Stimulated activated naive CD4-positive, alpha-beta T cell treated with Interleukin-2 at 50 U/mL for 16 hours (primary cell): Measurements from ENCODE around the gene ATE1.
"Not testable (repeated sequence)": the region's sequence is repeated elsewhere in the genome, so short reads cannot be mapped to it uniquely, and the experiment has no call there.

Experiments
- DNase-seq: peaks from one replicate; lab custom pipeline; 2025; lab: John Stamatoyannopoulos, UW

ATE1 gene

GRCh38 chr10:121832647-121833046 lies 95.2 kb downstream of the ATE1 start:
- DNase-seq, result no peak

- no peak for DNase-seq
These were observed 96.1 kb downstream of the ATE1 start for GRCh38 chr10:121831777-121832176.

GRCh38 chr10:121831237-121831636 lies 96.6 kb downstream of the ATE1 start:
- no peak for DNase-seq

- no peak for DNase-seq
These were observed 97.7 kb downstream of the ATE1 start for GRCh38 chr10:121830101-121830500.

- DNase-seq, result no peak
These were observed 99.8 kb downstream of the ATE1 start for GRCh38 chr10:121828045-121828444.

GRCh38 chr10:121826773-121827172 lies 101.1 kb downstream of the ATE1 start:
- DNase-seq, result not testable (repeated sequence)

GRCh38 chr10:121823993-121824463 lies 103.8 kb downstream of the ATE1 start:
- no peak for DNase-seq

- DNase-seq, result no peak
These were observed 105.1 kb downstream of the ATE1 start for GRCh38 chr10:121822724-121823123.

GRCh38 chr10:121822180-121822579 lies 105.7 kb downstream of the ATE1 start:
- DNase-seq, result no peak

- no peak for DNase-seq
These were observed 108.8 kb downstream of the ATE1 start for GRCh38 chr10:121819049-121819448.

GRCh38 chr10:121818599-121818998 lies 109.2 kb downstream of the ATE1 start:
- no peak for DNase-seq

- no peak for DNase-seq
These were observed 111.6 kb downstream of the ATE1 start for GRCh38 chr10:121816197-121816596.

- no peak for DNase-seq
These were observed 114.0 kb downstream of the ATE1 start for GRCh38 chr10:121813857-121814256.

GRCh38 chr10:121813211-121813815 lies 114.5 kb downstream of the ATE1 start:
- no peak for DNase-seq

- DNase-seq, result no peak
These were observed 115.8 kb downstream of the ATE1 start for GRCh38 chr10:121812031-121812430.

GRCh38 chr10:121811386-121811785 lies 116.4 kb downstream of the ATE1 start:
- DNase-seq, result no peak

- no peak for DNase-seq
These were observed 119.0 kb downstream of the ATE1 start for GRCh38 chr10:121808835-121809234.

- DNase-seq, result no peak
These were observed 123.4 kb downstream of the ATE1 start for GRCh38 chr10:121804460-121804859.

- DNase-seq, result no peak
These were observed 124.2 kb downstream of the ATE1 start for GRCh38 chr10:121803611-121804010.

GRCh38 chr10:121800831-121801230 lies 127.0 kb downstream of the ATE1 start:
- no peak for DNase-seq

GRCh38 chr10:121800146-121800545 lies 127.7 kb downstream of the ATE1 start:
- no peak for DNase-seq

- no peak for DNase-seq
These were observed 130.3 kb downstream of the ATE1 start for GRCh38 chr10:121797490-121797889.

GRCh38 chr10:121796342-121796741 lies 131.5 kb downstream of the ATE1 start:
- no peak for DNase-seq

- no peak for DNase-seq
These were observed 135.6 kb downstream of the ATE1 start for GRCh38 chr10:121792198-121792597.
